Brain microvascular endothelial cell (primary cell): ENCODE data around the gene USP2.

Experiments used
- DNase-seq: peaks from one replicate; pipeline ENCODE4 v3.0.0-alpha.2; 2020
- H3K27ac ChIP-seq: fragments of 250-450 bp; sonication (Bioruptor Pico); 2 replicates; pipeline ENCODE4 v1.5.1; 2020; ENCODE audit warnings: mild to moderate bottlenecking, moderate library complexity
- H3K27me3 ChIP-seq: fragments of 250-450 bp; sonication (Bioruptor Pico); replicated peaks from 2 replicates; pipeline ENCODE4 v1.5.1; 2020; ENCODE audit warnings: mild to moderate bottlenecking
- H3K36me3 ChIP-seq: fragments of 250-450 bp; sonication (Bioruptor Pico); replicated peaks from 2 replicates; pipeline ENCODE4 v1.5.1; 2020; ENCODE audit warnings: mild to moderate bottlenecking
- H3K4me3 ChIP-seq: 2 replicates; pipeline ENCODE4 v1.5.1; 2011; ENCODE audit warnings: low read depth, mild to moderate bottlenecking, control low read depth, low read length, moderate library complexity
- CTCF ChIP-seq: IDR thresholded peaks from 2 replicates; pipeline ENCODE4 v1.5.1; 2011; ENCODE audit warnings: low read depth, mild to moderate bottlenecking, moderate library complexity, low read length, control low read depth, inconsistent platforms; ENCODE audit errors: missing control alignments
- in situ Hi-C: cut with HindIII; loops from 2 replicates; pipeline ENCODE4 v1.10.0; 2017; ENCODE audit warnings: low sequenced_read_pairs, low pct_ligation_motif_present

USP2 gene

GRCh38 chr11:119305556-119306372 lies 75.7 kb downstream of the USP2 start:
- no peak overlapping the region for H3K4me3 ChIP-seq
- TF ChIP-seq CTCF, result no peak
- H3K36me3 ChIP-seq, result peaks cover 18% of the 10 kb centered on the region
- DNase-seq, result no peak
- in situ Hi-C loops, result no loop called here
- no peaks in the 10 kb centered on the region for H3K27me3 ChIP-seq
- H3K27ac ChIP-seq, result no peak overlapping the region
